Loucy (cell line): Measurements from ENCODE around the gene TSTD2.

ENCODE experiments used
- CTCF ChIP-seq: fragments of 200-600 bp; sonication (generic); conservative IDR thresholded peaks from 2 replicates; pipeline ENCODE4 v1.5.1; 2014; ENCODE audit warnings: mild to moderate bottlenecking, antibody characterized with exemption, low read length
- EZH2phosphoT487 ChIP-seq: fragments of 200-600 bp; IDR thresholded peaks from 2 replicates; pipeline ENCODE4 v1.6.1; 2018; ENCODE audit warnings: antibody characterized with exemption, mild to moderate bottlenecking, moderate library complexity, borderline replicate concordance

GRCh38 chr9:97550386-97550785, 82.8 kb downstream of the TSTD2 start:
- TF ChIP-seq CTCF (no peak), EZH2phosphoT487 (no peak)
